ENCODE data around the gene LGALS13.

DNA sequence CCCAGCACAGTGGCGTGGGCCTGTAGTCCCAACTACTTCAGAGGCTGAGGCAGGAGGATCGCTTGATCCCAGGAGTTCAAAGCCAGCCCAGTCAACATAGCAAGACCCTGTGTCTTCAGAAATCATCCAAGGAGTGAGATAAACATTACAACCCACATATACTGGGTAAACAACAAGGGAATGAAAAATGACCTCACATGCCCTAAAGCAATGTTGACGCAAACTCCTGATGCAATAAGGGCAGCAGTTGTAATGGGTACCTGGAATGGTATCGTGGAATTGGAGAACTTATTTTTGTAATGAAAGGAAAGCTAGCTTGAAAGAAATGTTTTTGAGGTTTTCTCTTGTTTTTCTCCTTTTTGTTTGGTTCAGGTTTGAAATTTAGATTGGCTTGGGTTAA is 28.9 kb downstream of the LGALS13 start:
- TF ChIP-seq POLR2A (IDR thresholded peaks at IDR 0.05) = no peak
- TF ChIP-seq, protein P1, sequence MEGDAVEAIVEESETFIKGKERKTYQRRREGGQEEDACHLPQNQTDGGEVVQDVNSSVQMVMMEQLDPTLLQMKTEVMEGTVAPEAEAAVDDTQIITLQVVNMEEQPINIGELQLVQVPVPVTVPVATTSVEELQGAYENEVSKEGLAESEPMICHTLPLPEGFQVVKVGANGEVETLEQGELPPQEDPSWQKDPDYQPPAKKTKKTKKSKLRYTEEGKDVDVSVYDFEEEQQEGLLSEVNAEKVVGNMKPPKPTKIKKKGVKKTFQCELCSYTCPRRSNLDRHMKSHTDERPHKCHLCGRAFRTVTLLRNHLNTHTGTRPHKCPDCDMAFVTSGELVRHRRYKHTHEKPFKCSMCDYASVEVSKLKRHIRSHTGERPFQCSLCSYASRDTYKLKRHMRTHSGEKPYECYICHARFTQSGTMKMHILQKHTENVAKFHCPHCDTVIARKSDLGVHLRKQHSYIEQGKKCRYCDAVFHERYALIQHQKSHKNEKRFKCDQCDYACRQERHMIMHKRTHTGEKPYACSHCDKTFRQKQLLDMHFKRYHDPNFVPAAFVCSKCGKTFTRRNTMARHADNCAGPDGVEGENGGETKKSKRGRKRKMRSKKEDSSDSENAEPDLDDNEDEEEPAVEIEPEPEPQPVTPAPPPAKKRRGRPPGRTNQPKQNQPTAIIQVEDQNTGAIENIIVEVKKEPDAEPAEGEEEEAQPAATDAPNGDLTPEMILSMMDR (IDR thresholded peaks at IDR 0.05) = no peak
